ENCODE measurements around the gene ERI3.

The ERI3 gene

DNA sequence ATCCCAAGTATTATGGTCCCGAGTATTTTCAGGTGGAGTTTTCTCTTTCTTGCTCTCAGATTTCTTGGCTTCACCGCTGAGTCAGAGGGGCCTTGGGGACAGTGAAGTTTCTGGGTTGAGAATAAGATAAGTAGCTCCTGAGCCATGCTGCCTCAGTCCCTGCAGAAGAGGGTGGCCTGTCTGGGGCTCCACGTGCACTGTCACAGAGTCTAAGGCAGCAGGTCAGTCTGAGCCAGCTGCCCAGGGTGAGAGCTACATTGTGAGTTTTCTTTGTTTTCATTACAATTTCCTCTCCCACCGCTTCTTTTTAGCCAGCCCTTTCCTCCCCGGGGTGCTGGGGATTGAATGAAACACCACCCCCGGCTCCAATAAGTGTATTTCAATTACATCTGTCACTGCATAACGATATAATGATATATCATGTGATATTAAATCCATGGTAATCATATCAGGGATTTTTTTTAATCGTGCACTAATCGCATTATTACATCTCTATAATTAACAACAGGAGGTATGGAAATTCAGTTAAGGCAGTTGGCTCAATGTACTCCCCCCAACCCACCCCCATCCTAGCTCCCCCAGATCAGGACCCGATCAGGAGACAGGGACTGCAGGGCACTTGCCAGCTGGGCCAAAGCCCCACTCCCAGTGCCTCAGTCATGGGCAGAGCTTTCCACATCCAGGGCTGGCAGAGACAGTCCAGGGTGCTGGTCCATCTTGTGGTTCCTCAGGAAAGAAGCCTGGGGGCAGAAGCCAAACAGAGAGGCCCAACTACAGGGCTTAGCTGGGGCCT lies 98.1 kb downstream of the ERI3 start:
- Mint-ChIP-seq H3K36me3 (peaks cover 17% of the 10 kb centered on the region), H3K4me1 (peaks cover 10% of the 10 kb centered on the region), H3K4me3 (no peak overlapping the region), H3K27me3 (no peaks in the 10 kb centered on the region), H3K27ac (no peak overlapping the region), H3K9me3 (no peaks in the 10 kb centered on the region)
- no peak for ATAC-seq

DNA sequence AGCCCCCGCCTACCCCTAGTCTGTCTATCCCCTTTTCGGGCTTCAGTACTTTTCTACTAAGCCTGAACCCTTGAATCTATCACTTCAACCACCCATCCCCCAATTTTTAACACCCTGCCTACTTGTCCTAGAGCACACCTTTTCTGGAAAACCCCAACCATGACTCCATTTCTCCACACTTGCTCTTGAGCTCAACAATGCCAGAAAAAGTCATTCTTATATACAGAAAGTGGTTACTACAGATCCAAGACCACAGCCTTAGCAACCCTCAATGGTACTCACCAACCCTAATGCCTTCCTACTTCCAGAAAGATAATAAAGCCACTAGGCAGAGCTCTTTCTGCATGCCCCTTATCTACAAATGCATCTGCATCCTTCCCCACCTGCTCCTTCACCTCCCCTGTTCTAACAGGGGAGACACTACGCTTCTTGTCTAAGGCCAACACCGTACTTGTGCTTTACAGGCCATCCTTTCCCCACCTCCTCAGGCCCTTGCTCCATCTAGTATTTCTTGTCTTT lies 100.6 kb downstream of the ERI3 start:
- Mint-ChIP-seq H3K4me1 (no peaks in the 10 kb centered on the region), H3K4me3 (no peak overlapping the region), H3K27me3 (no peaks in the 10 kb centered on the region), H3K9me3 (no peaks in the 10 kb centered on the region), H3K27ac (no peak overlapping the region), H3K36me3 (peaks cover 12% of the 10 kb centered on the region)
- no peak for ATAC-seq

DNA sequence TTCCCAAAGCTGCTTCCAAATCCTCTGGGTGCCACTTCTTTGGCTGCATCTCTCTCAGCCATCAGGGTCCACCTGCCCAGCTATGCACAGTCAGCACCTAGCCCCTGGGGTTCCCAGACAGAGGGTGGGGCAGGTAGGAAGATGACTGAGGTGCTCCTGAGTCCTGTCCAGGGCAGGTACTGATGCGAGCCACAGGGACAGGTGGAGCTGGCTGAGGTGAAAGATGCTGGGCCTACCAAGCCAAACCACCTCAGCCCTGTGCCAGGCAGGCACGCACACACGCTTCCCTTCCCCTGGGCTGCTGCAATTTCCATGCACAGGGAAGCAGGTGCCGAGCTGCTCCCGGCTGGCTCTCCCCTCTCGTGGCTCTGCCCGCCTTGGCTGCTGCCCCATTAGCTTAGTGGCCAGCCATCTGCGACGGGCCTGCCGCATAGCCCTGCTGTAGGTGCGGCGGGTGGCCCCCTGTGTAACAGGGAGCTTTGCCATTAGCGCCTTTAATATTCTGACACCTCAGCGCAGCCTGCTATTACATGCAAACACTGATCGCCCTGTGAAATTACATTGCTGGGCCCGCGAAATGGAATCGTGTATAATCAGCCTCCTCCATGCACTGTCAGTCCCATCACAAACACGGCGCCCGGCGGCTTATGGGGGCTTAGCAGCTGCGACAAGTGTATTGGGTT lies 102.9 kb downstream of the ERI3 start:
- Mint-ChIP-seq H3K27ac (no peak overlapping the region), H3K4me3 (no peak overlapping the region), H3K27me3 (no peaks in the 10 kb centered on the region), H3K9me3 (no peaks in the 10 kb centered on the region), H3K36me3 (peaks cover 22% of the 10 kb centered on the region), H3K4me1 (no peaks in the 10 kb centered on the region)
- ATAC-seq = no peak

DNA sequence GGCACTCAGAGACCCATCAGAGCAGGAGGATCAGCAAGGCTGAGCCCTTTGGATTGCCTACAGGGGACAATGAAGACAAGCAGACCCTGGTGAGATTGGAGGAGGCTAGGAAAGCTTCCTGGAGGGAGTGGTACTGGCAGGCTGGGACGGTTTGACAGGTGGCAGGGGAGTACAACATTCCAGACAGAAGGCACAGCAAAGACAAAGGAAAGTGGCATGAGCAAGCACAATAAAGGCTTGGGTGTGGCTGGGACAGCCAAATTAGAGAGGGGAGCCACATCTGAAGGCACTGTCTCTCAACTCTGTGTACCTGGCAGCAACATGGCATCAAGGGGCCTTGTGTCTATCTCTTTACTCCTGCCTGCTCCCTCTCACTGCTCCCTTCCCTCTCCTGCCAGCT lies 103.6 kb downstream of the ERI3 start:
- Mint-ChIP-seq H3K9me3 (no peaks in the 10 kb centered on the region), H3K4me1 (no peaks in the 10 kb centered on the region), H3K27ac (no peak overlapping the region), H3K4me3 (no peak overlapping the region), H3K36me3 (peaks cover 28% of the 10 kb centered on the region), H3K27me3 (no peaks in the 10 kb centered on the region)
- no peak for ATAC-seq

DNA sequence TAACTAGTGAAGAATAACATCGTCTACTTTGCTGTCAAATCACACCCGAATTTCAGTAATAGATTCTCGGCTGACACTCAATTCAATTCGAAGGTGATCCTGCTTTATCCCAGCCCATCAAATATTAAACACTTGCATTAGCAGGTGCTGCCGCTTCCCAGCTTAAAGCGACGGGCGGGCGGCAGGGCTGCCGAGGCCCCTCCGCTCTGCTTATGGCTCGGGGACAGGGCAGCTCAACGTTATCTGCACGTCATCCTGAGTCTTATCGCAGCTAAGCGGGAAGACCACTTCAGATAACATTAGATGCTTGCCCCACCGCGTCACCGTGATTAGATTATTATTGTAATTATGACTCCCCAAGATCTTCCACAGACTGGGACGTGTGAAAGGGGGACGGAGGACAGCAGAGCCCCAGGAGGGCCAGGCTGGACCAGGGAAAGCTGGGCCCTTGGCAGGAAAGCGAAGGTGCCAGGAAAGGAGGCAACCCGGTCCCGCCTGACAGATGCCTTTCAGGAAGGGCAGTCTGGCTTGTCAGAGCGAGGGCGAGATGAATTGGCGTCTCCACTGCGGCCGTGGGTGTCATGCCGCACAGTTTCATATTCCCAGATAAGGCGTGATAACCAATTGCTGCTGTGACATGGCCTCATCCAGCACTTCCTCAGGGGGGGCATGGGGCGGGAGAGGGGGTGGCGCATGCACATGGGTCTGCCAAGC lies 104.8 kb downstream of the ERI3 start:
- no peak overlapping the region for H3K27ac Mint-ChIP-seq
- no peak for ATAC-seq

DNA sequence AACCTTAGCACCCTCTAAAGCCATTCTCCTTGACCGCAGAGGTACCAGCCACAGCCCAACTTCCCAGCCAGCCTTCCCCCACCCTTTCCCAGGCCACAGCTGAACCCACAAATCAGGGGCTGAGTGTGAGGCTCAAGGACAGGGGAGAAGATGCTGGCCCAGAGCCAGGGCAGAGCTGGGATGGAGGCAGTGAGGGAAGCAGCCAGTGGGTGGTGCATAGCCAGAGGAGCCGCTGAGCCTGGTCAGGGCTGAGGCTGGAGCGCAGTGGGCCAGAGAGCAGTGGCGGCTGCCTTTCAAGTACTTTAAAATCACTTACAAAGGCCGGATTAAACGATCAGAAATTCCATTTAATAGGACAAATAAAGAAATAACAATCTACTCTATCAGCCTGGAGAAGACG lies 105.5 kb downstream of the ERI3 start:
- Mint-ChIP-seq H3K27ac (no peak overlapping the region), H3K4me1 (no peaks in the 10 kb centered on the region), H3K4me3 (no peak overlapping the region), H3K36me3 (peaks cover 38% of the 10 kb centered on the region), H3K27me3 (no peaks in the 10 kb centered on the region), H3K9me3 (no peaks in the 10 kb centered on the region)
- ATAC-seq = no peak

More for the DNA sequence above, 104.8 kb downstream of the ERI3 start:
- Mint-ChIP-seq H3K9me3 (no peaks in the 10 kb centered on the region), H3K27me3 (no peaks in the 10 kb centered on the region), H3K4me3 (no peak overlapping the region), H3K4me1 (no peaks in the 10 kb centered on the region), H3K36me3 (peaks cover 35% of the 10 kb centered on the region)

DNA sequence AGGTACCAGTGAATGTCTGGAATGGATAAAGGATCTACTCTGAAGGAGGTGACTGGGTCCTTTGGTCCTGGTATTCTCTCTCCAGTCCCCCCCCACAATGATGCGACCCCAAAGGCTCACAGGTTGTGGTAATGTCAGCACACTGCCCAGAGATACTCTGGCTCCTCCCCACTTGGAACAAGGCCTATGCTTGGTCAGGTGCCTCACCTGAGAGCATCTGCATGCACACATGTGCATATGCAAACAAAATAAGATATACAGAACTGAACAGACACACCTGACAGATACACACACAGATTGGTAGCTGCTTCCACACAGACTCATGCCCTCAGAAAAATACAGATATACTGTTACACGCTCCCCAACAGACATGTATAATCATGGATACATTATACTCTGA lies 108.3 kb downstream of the ERI3 start:
- Mint-ChIP-seq H3K4me3 (no peak overlapping the region), H3K27ac (no peak overlapping the region), H3K9me3 (no peaks in the 10 kb centered on the region), H3K4me1 (no peaks in the 10 kb centered on the region), H3K27me3 (no peaks in the 10 kb centered on the region), H3K36me3 (peaks cover 45% of the 10 kb centered on the region)
- ATAC-seq = no peak

DNA sequence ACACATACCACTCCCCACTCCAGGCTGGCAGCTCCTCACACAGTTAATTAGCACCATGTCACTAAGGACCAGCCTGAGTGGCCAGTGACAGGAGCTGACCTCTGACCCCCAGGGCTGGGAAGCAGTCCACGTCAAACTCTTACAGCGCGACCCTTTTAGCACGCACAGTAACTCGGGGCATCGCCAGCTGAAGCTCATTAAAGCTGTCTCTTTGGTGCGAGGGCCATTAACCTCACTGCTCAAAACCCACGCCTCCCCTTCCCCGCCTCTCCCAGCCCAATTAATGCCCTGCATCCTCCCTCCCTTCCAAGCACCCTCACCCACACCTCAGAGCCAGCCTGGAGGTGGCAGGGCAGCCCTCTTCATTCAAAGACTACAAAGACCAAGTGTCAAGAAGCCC lies 110.1 kb downstream of the ERI3 start:
- no peaks in the 10 kb centered on the region for H3K4me1 Mint-ChIP-seq
- no peak overlapping the region for H3K4me3 Mint-ChIP-seq
- H3K36me3 Mint-ChIP-seq = peaks cover 47% of the 10 kb centered on the region
- no peak for ATAC-seq
- no peak overlapping the region for H3K27ac Mint-ChIP-seq
- H3K9me3 Mint-ChIP-seq = no peaks in the 10 kb centered on the region
- no peaks in the 10 kb centered on the region for H3K27me3 Mint-ChIP-seq

DNA sequence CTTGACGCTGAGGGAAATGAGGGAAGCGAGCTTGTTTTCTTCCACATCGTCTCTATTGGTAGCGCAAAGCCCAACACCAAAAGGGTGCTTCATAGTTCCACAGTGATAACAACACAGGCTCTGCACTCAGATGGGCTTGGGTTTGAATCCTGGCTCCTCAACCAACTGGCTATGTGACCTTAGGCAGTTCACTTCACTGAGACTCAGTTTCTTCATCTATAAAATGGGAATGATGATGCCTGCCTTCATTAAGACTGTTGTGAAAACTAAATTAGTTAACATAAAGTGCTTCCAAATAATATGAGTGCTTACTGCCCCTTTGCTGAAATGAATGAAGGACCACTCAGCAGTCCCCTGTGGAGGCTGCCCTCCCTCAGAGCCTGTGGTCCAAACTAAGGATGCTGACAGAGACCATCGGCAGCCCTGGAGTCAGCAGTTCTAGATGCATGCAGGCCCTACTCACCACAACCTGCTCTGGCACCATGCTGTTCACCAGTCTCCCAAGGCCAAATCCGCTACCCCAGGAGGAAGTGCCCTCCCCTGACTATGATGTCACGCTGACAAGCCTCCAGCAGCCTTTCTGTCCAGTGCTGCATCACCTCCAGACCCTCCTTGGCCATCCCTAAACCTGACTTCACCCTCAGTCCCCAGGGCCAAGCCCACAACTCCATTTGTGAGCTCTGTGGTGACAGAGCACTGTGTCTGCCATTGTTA lies 111.1 kb downstream of the ERI3 start:
- no peak for ATAC-seq
- peaks cover 5% of the 10 kb centered on the region for H3K4me1 Mint-ChIP-seq
- H3K27me3 Mint-ChIP-seq = no peaks in the 10 kb centered on the region
- peaks cover 47% of the 10 kb centered on the region for H3K36me3 Mint-ChIP-seq
- H3K9me3 Mint-ChIP-seq = no peaks in the 10 kb centered on the region
- H3K27ac Mint-ChIP-seq = no peak overlapping the region
- H3K4me3 Mint-ChIP-seq = no peak overlapping the region

DNA sequence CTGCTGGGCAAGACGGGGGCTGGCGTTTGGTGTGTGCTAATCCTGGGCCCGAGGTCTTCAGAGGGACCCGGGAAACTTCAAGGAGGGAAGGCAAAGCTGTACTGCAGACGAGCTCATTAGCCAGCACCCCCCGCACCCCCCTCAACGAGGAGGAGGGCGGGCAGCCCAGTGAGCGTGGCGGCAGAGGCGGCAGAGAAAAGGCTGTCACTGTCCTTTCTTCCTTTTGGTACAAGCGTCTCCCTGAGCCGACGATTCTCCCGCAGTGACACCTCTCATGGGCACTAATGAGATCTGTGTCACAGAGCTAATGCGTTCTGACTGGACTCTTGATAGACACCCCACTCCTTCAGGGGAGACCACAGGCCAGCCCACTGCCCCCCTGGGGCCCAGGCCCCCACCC lies 112.3 kb downstream of the ERI3 start:
- Mint-ChIP-seq H3K9me3 (no peaks in the 10 kb centered on the region), H3K27me3 (no peaks in the 10 kb centered on the region), H3K36me3 (peaks cover 38% of the 10 kb centered on the region), H3K27ac (no peak overlapping the region), H3K4me3 (no peak overlapping the region), H3K4me1 (peaks cover 6% of the 10 kb centered on the region)
- no peak for ATAC-seq

DNA sequence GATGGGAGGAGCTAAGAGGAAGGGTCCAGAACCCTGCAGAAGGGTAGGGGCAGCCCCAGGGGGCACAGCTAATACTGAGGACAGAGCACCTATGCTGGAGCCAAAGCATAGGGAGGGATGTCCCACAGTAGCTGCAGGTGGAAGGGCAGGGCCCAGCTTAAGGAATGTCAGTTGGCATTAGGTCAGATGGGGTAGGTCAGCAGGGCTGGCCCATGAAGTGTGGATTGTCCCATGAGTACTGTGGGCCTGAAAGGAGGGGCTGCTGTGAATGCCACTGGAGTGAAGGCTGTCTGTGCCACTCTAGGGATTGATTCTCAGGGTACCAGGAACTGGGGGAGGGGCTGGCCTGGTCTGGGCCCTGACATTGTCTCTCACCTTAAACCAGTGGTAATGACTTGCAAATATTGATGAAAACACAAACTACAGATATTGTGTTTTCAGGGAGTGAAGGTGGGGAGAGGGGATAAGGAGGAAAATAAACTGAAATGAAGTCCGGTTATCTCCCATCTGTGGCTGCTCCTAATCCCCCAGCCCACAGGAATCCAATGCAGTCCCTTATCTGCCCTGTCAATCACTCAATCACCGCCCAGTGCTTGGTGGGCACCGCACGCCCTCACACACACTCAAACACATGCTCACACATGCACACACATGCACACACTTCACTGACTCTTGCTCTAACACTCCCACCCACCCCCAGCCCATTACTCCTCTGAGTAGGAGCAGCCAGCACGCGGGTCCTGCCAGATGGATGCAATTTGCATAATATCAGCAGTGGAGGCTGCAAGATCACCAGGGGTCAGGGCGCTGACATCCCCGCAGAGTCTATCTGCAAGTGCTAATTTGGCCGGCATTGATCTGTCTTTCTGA lies 114.0 kb downstream of the ERI3 start:
- peaks cover 6% of the 10 kb centered on the region for H3K4me1 Mint-ChIP-seq
- no peak for ATAC-seq
- H3K27me3 Mint-ChIP-seq = no peaks in the 10 kb centered on the region
- no peaks in the 10 kb centered on the region for H3K9me3 Mint-ChIP-seq
- no peak overlapping the region for H3K4me3 Mint-ChIP-seq
- H3K27ac Mint-ChIP-seq = no peak overlapping the region
- peaks cover 31% of the 10 kb centered on the region for H3K36me3 Mint-ChIP-seq

DNA sequence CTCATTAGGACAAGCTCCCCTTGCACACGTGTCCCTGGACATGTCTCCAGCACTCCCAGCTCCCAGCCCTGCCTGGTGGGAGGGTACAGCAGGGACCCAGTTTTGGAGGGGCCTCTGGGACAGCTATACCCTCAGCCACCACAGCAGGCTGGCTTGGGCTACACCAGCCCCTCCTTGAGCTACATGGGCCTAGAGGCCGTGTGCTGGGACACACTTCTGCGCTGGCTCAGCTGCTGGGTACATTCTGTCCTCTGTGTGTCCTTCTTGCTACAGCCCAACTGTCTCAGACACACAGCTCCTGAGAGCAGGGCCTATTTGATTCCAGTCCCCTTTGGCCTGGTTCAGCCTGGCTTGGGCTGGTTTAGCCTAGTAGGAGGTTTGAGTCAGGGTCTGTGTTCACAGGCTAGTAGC lies 115.1 kb downstream of the ERI3 start:
- Mint-ChIP-seq H3K36me3 (peaks cover 34% of the 10 kb centered on the region), H3K27ac (no peak overlapping the region), H3K4me1 (peaks cover 6% of the 10 kb centered on the region), H3K27me3 (no peaks in the 10 kb centered on the region), H3K4me3 (no peak overlapping the region), H3K9me3 (no peaks in the 10 kb centered on the region)
- ATAC-seq = no peak

DNA sequence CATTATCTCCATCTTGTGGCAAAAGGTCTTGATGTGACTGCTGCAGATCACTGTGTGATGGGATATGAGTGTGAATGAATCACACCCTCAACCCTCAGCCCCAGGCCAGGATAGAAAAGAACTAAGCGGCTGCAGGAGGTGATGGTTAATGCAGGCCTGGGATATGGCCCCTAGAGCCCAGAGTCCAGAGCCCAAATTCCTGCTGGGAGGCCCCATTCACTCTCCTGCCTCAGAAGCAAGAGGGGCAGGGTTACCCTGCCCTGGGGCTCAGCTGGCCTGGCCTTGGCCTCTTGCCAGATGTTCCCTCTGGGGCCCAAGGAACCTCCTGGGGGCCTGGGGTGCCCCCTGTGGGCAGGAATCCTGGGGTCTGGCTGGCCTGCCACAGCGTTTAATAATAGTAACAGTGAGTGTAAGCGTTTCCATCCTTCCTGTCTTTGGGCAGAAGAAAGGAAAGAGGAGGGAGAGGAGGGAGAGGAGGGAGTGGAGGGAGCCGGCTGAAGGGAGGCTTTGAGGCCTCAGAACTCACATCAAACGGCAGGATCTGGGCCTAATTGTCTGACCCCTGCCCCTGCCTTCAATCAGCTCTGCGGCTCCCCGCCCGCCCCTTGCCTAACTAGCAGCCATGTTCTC lies 115.6 kb downstream of the ERI3 start:
- H3K36me3 Mint-ChIP-seq = peaks cover 31% of the 10 kb centered on the region
- H3K27me3 Mint-ChIP-seq = no peaks in the 10 kb centered on the region
- H3K4me3 Mint-ChIP-seq = no peak overlapping the region
- no peak overlapping the region for H3K27ac Mint-ChIP-seq
- ATAC-seq = no peak
- peaks cover 6% of the 10 kb centered on the region for H3K4me1 Mint-ChIP-seq
- H3K9me3 Mint-ChIP-seq = no peaks in the 10 kb centered on the region

DNA sequence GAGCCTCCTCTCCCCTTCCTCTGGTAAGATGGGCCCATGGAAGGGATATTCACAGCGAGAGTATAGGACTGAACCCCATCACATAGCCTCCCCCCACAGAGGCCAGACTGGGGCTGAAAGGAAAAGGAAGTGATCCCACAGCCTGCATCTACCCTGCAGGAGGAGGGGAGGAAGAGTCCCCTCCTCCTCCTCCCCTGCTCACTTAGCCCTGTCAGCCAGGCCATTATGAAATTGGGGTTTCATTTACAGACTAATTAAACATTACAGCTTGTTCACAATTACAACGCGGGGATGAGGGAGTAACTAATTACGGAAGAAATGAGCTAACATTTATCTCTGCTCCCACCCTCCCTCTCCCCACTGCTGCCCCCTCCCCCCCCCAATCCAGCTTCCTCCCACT lies 116.4 kb downstream of the ERI3 start:
- Mint-ChIP-seq H3K4me1 (peaks cover 6% of the 10 kb centered on the region), H3K27ac (no peak overlapping the region), H3K9me3 (no peaks in the 10 kb centered on the region), H3K27me3 (no peaks in the 10 kb centered on the region), H3K4me3 (no peak overlapping the region), H3K36me3 (peaks cover 34% of the 10 kb centered on the region)
- ATAC-seq = no peak

Measured in stimulated activated memory B cell treated with anti-CD40 and anti-IgM and Interleukin-4, amounts not matched to agents 10 μg/mL and 1 μg/mL and 100 μg/mL, for 72 hours (primary cell).